ENCODE results near the gene INPP5E. TPM values are rescaled to one million over a fixed set of nuclear protein-coding genes. Genes with fewer than 3 reads are reported as not detected.

Gene INPP5E
- total and polyA plus RNA-seq, 2 donors, result 3.9 to 17.5 TPM

DNA sequence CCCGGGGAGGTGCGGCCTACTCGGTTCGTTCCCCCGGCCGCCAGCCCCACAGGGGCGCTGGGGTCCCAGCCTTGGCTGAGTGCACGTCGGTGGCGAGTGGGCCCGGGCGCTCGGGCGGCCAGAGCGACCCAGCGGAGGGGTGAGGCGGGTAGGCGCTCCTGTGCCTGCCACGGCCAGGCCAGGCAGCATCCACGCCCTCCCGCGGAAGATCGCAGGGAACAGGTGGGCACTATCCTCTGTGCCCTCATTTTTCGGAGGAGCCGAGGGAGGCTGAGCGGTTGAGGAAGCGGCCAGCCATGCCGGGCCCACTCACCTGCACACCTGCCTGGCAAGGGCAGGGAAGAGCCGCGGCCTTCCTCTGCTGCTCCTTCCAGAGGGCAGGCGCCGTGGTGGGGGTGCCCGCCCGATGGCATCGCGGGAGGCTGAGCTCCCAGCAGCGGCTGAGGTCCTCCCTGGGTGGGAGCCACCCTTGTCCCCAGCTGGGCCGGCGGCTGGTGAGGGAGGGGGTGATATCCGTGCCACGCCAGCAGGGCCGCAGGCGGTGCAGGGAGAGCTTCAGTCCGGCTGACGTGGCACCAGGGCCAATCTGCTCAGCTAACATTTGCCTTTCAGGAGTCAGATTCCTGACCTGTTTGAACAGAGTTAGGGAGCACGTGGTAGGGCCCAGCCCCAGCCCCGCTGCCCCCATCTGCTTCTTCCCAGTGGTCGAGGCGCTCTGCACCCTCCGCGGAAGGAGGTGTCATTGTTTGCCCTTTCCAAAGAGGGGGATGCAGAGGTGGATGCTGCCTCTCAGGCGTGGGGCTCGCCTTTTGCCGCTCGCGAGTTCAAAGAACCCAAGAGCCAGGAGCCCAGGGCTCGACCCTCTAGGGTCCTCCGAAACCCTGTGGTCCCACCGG is 44.8 kb upstream of the INPP5E start:
- Histone ChIP-seq H3K36me3 (ENCODE audit: control insufficient read depth in 2 of 2, insufficient read depth in 2 of 2, low read length in 1 of 2) (peaks cover 4 to 6% of the 10 kb centered on the region in 2 donors), H3K9me3 (ENCODE audit: control insufficient read depth in 2 of 2, insufficient read depth in 1 of 2, low read length in 1 of 2) (no peaks in the 10 kb centered on the region), H3K27me3 (ENCODE audit: control insufficient read depth in 2 of 2, insufficient read depth in 1 of 2, low read length in 1 of 2) (no peaks in the 10 kb centered on the region), H3K27ac (ENCODE audit: low read depth in 1 of 2, low read length in 1 of 2) (peak overlapping the region in 1 of 2 donors; percentile 13), H3K4me1 (ENCODE audit: control insufficient read depth in 2 of 2, insufficient read depth in 2 of 2, low read length in 2 of 2) (peaks cover 16 to 34% of the 10 kb centered on the region in 2 donors), H3K4me3 (ENCODE audit: low read length in 2 of 2) (peak overlapping the region; percentile 56 to 92)
- DNase-seq (ENCODE audit: low read depth in 6 of 9, low spot score in 9 of 9), result peak in 3 of 9 donors; percentile 14 to 31 (median 26)
- WGBS, result 46% methylated on average over 59 of the region's 59 CpGs

DNA sequence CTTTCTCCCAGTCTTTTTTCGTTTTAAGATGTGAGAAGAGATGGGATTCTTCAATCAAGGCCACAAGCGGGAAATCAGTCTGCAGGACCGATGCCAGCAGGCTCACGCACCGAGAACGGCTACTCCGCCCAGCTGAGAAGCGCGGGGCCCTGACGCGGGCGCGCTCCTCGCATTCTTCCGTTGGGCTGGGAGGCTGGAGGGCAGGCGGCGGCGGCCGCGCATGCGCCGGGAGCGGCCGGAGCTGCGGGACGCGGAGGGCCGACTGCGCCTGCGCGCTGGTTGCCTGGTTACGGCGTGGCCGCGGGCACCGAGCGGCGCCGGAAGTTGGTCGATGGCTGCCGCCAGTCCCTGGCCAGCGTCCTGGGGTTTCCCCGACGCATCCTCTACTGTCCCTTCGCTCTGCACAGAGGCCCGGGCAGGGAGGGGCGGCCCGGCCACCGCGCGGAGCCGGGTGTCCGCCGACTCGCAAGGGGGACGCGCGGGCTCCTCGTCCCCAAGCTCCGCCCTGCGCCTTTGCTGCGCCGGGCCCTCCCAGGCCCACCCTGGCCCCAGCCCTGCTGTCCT is 44.0 kb upstream of the INPP5E start:
- H3K27ac ChIP-seq (ENCODE audit: low read depth in 1 of 2, low read length in 1 of 2), result peak overlapping the region; percentile 96 to 99
- H3K36me3 ChIP-seq (ENCODE audit: control insufficient read depth in 2 of 2, insufficient read depth in 2 of 2, low read length in 1 of 2), result peaks cover 4 to 10% of the 10 kb centered on the region in 2 donors
- no peaks in the 10 kb centered on the region for H3K9me3 ChIP-seq (ENCODE audit: control insufficient read depth in 2 of 2, insufficient read depth in 1 of 2, low read length in 1 of 2)
- H3K4me3 ChIP-seq (ENCODE audit: low read length in 2 of 2), result peak overlapping the region; percentile 56 to 92
- WGBS, result under 1% methylated on average over 63 of the region's 63 CpGs
- DNase-seq (ENCODE audit: low read depth in 6 of 9, low spot score in 9 of 9), result peak; percentile 82 to 97 (median 91)
- peaks cover 16 to 31% of the 10 kb centered on the region in 2 donors for H3K4me1 ChIP-seq (ENCODE audit: control insufficient read depth in 2 of 2, insufficient read depth in 2 of 2, low read length in 2 of 2)
- H3K27me3 ChIP-seq (ENCODE audit: control insufficient read depth in 2 of 2, insufficient read depth in 1 of 2, low read length in 1 of 2), result no peaks in the 10 kb centered on the region

DNA sequence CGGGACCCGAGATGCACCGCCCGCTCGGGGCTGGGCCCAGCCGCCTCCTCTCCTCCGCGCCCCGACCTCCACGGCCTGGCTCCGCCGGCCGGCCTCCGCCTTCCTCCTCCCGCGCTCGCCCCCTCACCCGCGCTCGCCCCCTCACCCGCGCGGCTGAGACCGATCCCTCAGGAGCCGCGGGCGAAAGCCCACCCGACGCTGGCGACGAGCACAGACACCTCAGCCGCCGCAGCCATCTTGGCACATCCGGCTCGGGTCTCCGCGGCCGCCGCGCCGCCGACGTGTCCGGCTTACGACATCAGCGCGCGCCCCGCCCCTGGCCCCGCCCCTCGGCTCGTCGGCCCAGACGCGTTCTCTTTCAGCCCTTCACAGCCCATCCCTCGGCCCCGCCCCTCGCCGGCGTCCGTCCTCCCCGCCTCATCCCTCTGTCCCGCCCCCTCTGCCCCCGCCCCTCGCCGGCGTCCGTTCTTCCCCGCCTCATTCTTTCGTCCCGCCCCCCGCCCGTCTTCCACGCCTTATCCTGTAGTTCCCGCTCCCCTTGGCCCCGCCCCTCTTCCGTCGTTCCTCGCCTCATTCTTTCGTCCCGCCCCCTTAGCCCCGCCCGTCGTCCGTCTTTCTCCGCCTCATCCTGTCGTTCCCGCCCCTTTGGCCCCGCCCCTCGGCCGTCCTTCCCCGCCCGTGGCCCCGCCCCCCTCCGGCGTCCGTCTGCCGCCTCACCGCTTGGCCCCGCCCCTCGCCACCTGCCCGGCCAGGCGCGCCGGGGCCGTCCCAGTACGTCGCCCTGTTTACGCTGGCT is 43.3 kb upstream of the INPP5E start, which contains the start of gene SEC16A:
Gene SEC16A, minus strand, starts transcription at position 248 of the 796 bp plus-strand sequence. CDS start 5,425 bp downstream, outside the sequence.
- peaks cover 4 to 17% of the 10 kb centered on the region in 2 donors for H3K36me3 ChIP-seq (ENCODE audit: control insufficient read depth in 2 of 2, insufficient read depth in 2 of 2, low read length in 1 of 2)
- DNase-seq (ENCODE audit: low read depth in 6 of 9, low spot score in 9 of 9), result peak; percentile 95 to 100 (median 98)
- no peaks in the 10 kb centered on the region for H3K27me3 ChIP-seq (ENCODE audit: control insufficient read depth in 2 of 2, insufficient read depth in 1 of 2, low read length in 1 of 2)
- peak within 1 kb of the TSS; percentile 98 to 99 for H3K27ac ChIP-seq (ENCODE audit: low read depth in 1 of 2, low read length in 1 of 2)
- under 1% methylated on average over 109 of the region's 109 CpGs for WGBS
- H3K9me3 ChIP-seq (ENCODE audit: control insufficient read depth in 2 of 2, insufficient read depth in 1 of 2, low read length in 1 of 2), result no peaks in the 10 kb centered on the region
- peaks cover 16 to 30% of the 10 kb centered on the region in 2 donors for H3K4me1 ChIP-seq (ENCODE audit: control insufficient read depth in 2 of 2, insufficient read depth in 2 of 2, low read length in 2 of 2)
- H3K4me3 ChIP-seq (ENCODE audit: low read length in 2 of 2), result peak within 1 kb of the TSS; percentile 77 to 92

DNA sequence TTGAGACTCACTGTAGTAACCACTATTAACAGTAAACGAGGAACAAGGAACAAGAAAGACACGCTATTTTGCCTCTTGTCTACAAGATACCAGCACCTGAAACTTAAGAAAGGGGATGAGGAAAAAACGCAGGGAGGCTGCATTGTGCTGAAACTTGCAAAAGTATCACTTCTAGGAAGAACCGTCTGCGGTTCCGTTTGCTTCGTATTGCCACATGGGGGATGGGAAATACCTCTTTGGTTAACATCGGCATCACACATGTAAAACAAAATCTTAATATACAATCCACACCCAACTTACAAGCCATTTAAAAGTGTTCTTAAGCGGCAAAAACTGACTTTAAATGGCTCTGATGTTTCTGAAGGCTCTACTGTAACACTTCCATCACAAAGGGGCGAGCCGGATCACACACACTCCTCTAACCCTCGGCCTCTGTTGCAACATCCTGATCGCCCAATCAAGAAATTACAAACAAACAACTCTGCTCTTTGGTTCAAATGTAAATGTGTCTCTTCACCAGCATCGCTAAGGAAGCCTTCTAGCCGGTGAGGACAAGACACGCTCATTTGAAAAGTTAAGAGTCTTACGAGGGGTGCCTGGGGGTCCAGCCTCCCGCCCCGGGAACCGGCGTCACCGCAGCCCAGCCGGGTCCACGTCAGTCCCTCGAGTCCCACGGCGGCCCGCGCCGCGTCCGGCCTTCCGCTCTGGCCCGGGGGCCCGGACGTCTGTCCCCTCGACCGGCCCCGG is 42.6 kb upstream of the INPP5E start:
- Histone ChIP-seq H3K9me3 (ENCODE audit: control insufficient read depth in 2 of 2, insufficient read depth in 1 of 2, low read length in 1 of 2) (no peaks in the 10 kb centered on the region), H3K27ac (ENCODE audit: low read depth in 1 of 2, low read length in 1 of 2) (peak overlapping the region; percentile 86 to 98), H3K36me3 (ENCODE audit: control insufficient read depth in 2 of 2, insufficient read depth in 2 of 2, low read length in 1 of 2) (peaks cover 10 to 24% of the 10 kb centered on the region in 2 donors), H3K4me3 (ENCODE audit: low read length in 2 of 2) (peak overlapping the region; percentile 77 to 92), H3K4me1 (ENCODE audit: control insufficient read depth in 2 of 2, insufficient read depth in 2 of 2, low read length in 2 of 2) (peaks cover 16 to 30% of the 10 kb centered on the region in 2 donors), H3K27me3 (ENCODE audit: control insufficient read depth in 2 of 2, insufficient read depth in 1 of 2, low read length in 1 of 2) (no peaks in the 10 kb centered on the region)
- WGBS, result under 1% methylated on average over 39 of the region's 39 CpGs
- peak in 6 of 9 donors; percentile 13 to 61 (median 31) for DNase-seq (ENCODE audit: low read depth in 6 of 9, low spot score in 9 of 9)

DNA sequence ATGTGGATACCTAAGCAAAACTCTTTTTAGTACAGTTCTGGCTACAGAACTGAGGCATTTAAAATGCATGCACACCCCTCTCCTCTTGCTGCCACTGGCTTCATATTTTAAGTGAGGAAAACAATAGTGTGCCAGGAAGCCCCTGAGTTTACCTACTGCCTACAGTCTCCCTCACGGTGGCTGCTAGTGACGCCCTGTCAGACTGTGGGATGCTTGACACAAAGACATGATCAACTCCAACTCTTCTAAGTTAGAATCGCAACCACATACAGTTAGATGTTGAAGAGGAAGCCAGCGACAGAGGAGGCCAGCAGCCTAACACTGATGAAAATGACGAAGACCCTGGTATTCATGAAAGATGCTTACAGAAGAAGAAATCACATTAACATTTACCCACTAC is 41.9 kb upstream of the INPP5E start:
- peaks cover 16 to 30% of the 10 kb centered on the region in 2 donors for H3K4me1 ChIP-seq (ENCODE audit: control insufficient read depth in 2 of 2, insufficient read depth in 2 of 2, low read length in 2 of 2)
- 51% methylated on average over 5 of the region's 5 CpGs for WGBS
- H3K27ac ChIP-seq (ENCODE audit: low read depth in 1 of 2, low read length in 1 of 2), result no peak overlapping the region

DNA sequence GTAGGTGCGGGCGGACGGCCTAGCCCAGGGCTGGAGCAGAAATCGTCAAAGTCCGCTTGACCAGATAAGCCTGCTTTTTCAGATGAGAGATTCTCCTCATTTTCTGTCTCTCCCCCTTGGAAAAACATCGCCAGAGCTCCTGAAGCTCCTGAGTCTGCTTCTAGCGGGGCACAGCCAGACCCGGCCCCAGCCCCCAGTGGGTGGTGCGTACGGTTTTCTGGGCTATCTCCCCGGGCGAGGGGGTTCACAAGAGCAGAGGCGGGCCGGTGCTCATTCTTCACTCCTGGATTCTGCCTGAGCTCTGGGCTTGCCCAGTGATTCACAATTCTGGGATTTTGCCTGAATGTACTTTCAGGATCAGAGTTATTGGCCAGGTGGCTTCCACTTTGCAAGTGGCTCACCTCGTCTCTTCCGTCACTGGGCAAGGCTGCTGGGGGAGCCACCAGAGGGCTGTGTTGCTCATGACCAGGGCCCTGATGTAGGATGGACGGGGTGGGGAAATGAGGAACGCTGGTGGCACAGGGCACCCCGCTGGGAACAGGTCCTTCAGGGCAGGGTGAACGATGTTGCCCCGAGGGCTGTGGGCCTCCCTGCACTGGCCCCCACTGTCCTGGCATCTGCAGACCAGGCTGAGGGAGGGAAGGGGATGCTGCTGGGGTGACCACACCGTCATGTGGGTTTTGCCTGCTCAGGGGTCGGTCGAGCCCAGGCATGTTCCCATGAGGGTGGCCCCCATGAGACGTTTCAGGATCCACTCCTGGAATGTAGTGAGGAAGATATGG is 36.9 kb upstream of the INPP5E start:
- Histone ChIP-seq H3K36me3 (ENCODE audit: control insufficient read depth in 2 of 2, insufficient read depth in 2 of 2, low read length in 1 of 2) (peaks cover 67 to 80% of the 10 kb centered on the region in 2 donors), H3K27me3 (ENCODE audit: control insufficient read depth in 2 of 2, insufficient read depth in 1 of 2, low read length in 1 of 2) (no peaks in the 10 kb centered on the region), H3K9me3 (ENCODE audit: control insufficient read depth in 2 of 2, insufficient read depth in 1 of 2, low read length in 1 of 2) (no peaks in the 10 kb centered on the region), H3K4me3 (ENCODE audit: low read length in 2 of 2) (no peak overlapping the region), H3K4me1 (ENCODE audit: control insufficient read depth in 2 of 2, insufficient read depth in 2 of 2, low read length in 2 of 2) (peaks cover 7 to 13% of the 10 kb centered on the region in 2 donors), H3K27ac (ENCODE audit: low read depth in 1 of 2, low read length in 1 of 2) (no peak overlapping the region)
- 98% methylated on average over 25 of the region's 25 CpGs for WGBS
- no peak for DNase-seq (ENCODE audit: low read depth in 6 of 9, low spot score in 9 of 9)

More for the DNA sequence above, 41.9 kb upstream of the INPP5E start:
- H3K27me3 ChIP-seq (ENCODE audit: control insufficient read depth in 2 of 2, insufficient read depth in 1 of 2, low read length in 1 of 2), result no peaks in the 10 kb centered on the region
- DNase-seq (ENCODE audit: low read depth in 6 of 9, low spot score in 9 of 9), result peak in 1 of 9 donors; percentile 24
- H3K4me3 ChIP-seq (ENCODE audit: low read length in 2 of 2), result peak overlapping the region; percentile 77 to 92
- peaks cover 17 to 30% of the 10 kb centered on the region in 2 donors for H3K36me3 ChIP-seq (ENCODE audit: control insufficient read depth in 2 of 2, insufficient read depth in 2 of 2, low read length in 1 of 2)
- no peaks in the 10 kb centered on the region for H3K9me3 ChIP-seq (ENCODE audit: control insufficient read depth in 2 of 2, insufficient read depth in 1 of 2, low read length in 1 of 2)

DNA sequence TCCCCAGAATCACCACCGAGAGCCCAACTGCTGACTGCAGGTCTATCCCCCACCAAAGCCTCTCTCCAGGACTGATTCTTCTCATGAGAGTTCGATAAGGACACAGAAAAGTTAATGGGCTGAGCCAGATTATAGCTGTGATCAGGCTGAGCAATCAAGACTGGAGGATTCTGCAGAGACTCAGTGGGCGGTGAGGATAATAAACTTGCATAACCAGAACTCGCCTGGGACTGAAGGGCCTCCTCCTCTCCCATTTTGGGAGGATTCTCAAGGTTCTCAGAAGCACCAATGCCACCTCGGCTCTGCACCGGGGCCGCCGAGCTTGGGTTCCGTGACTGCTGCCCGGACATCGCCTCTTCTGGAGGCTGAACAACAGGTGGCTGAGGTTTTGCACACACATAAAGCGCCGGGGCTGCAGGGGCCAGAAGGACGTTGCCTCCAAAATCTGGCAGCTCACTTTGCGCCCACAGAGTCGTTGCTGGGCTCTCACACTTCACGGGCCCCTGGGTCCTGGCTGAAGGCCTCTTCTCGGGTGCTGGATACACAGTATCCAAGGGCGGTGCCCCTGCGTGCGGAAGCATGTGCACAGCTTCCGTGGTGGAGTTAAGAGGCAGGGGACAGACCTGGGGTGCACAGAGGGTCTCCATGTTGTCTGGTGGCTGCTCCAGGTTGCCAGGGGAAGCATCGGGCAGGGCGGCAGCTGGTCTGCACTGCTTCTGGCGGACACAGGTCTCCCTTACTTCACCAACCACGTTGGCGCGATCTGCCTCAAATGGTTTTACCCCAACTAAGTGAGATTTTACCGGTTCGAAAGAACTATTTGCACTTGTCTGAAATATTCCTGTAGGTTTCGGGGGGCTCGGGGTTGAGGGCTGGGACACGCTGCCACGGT is 35.6 kb upstream of the INPP5E start:
- DNase-seq (ENCODE audit: low read depth in 6 of 9, low spot score in 9 of 9), result no peak
- peaks cover 80 to 93% of the 10 kb centered on the region in 2 donors for H3K36me3 ChIP-seq (ENCODE audit: control insufficient read depth in 2 of 2, insufficient read depth in 2 of 2, low read length in 1 of 2)
- WGBS, result 97% methylated on average over 34 of the region's 34 CpGs
- peaks cover 1 to 6% of the 10 kb centered on the region in 2 donors for H3K4me1 ChIP-seq (ENCODE audit: control insufficient read depth in 2 of 2, insufficient read depth in 2 of 2, low read length in 2 of 2)
- no peak overlapping the region for H3K4me3 ChIP-seq (ENCODE audit: low read length in 2 of 2)
- no peaks in the 10 kb centered on the region for H3K27me3 ChIP-seq (ENCODE audit: control insufficient read depth in 2 of 2, insufficient read depth in 1 of 2, low read length in 1 of 2)
- H3K27ac ChIP-seq (ENCODE audit: low read depth in 1 of 2, low read length in 1 of 2), result no peak overlapping the region
- no peaks in the 10 kb centered on the region for H3K9me3 ChIP-seq (ENCODE audit: control insufficient read depth in 2 of 2, insufficient read depth in 1 of 2, low read length in 1 of 2)
